Endothelial cell of umbilical vein (primary cell): ENCODE results near the gene RPF1. TPM values are rescaled to one million over a fixed set of nuclear protein-coding genes. Genes with fewer than 3 reads are reported as not detected.
"Not testable (repeated sequence)": the region's sequence is repeated elsewhere in the genome, so short reads cannot be mapped to it uniquely, and the experiment has no call there.

Experiments
- BruUV-seq: library from RNA; stranded (reverse); fragments of 400-500 nt; replicated peaks from 2 replicates; lab custom pipeline; 2021; lab: Mats Ljungman, UMichigan
- CTCF ChIA-PET: fragments of 300-600, 350-600 bp; sonication (Branson Sonifier 250); formaldehyde crosslinking; loops from one replicate; lab custom pipeline; 2021; ENCODE audit warnings: antibody characterized with exemption, inconsistent platforms; lab: Charles Lee
- POLR2A ChIA-PET: fragments of 300-600, 350-600 bp; sonication (Branson Sonifier 250); formaldehyde crosslinking; loops from one replicate; lab custom pipeline; 2021; ENCODE audit warnings: antibody characterized with exemption, inconsistent platforms; lab: Charles Lee
- DNase-seq: peaks from one replicate; pipeline ENCODE4 v3.0.0-alpha.2; 2011; ENCODE audit warnings: low read depth, low spot score
- FAIRE-seq: peaks from 2 replicates; lab custom pipeline; 2011; peaks lifted over from hg19 to GRCh38; lab: Jason Lieb, UNC
- H2AFZ ChIP-seq: 2 replicates; pipeline ENCODE4 v1.6.0; 2012; ENCODE audit warnings: low read depth, low read length, control low read depth, inconsistent platforms
- H3K27ac ChIP-seq: 2 replicates; pipeline ENCODE4 v1.5.1; 2011; ENCODE audit warnings: low read depth, mild to moderate bottlenecking, control low read depth, low read length, moderate library complexity; ENCODE audit not compliant: insufficient read depth
- H3K27me3 ChIP-seq, 2 experiments: 2 replicates each; pipeline versions ENCODE4 v1.6.0 to v1.6.1; 2011; ENCODE audit warnings: low read length in 2 of 2, mixed read lengths in 1 of 2; ENCODE audit not compliant: control insufficient read depth in 2 of 2, insufficient read depth in 2 of 2
- H3K36me3 ChIP-seq, 2 experiments: 2 replicates in 1 of 2; 3 replicates in 1 of 2; pipeline ENCODE4 v1.5.1; 2011; ENCODE audit warnings: low read length in 2 of 2, mild to moderate bottlenecking in 1 of 2, moderate library complexity in 1 of 2; ENCODE audit not compliant: control insufficient read depth in 2 of 2, insufficient read depth in 2 of 2; ENCODE audit errors: extremely low read depth in 1 of 2
- H3K4me1 ChIP-seq: 3 replicates; pipeline ENCODE4 v1.5.1; 2011; ENCODE audit warnings: mild to moderate bottlenecking, low read length; ENCODE audit not compliant: control insufficient read depth, insufficient read depth; ENCODE audit errors: extremely low read depth
- H3K4me2 ChIP-seq: 2 replicates; pipeline ENCODE4 v1.6.1; 2011; ENCODE audit warnings: low read length, control low read depth, mixed read lengths; ENCODE audit not compliant: insufficient read depth
- H3K4me3 ChIP-seq, 3 experiments: fragments of 200-600 bp in 1 of 3; sonication (generic), shearing (Covaris generic) in 1 of 3; replicated peaks in 1 of 3; 2 replicates each; pipeline ENCODE4 v1.5.1; 2011 to 2016; ENCODE audit warnings: control low read depth in 3 of 3, low read length in 3 of 3, mild to moderate bottlenecking in 2 of 3, inconsistent platforms in 1 of 3, low read depth in 1 of 3, moderate library complexity in 1 of 3; ENCODE audit not compliant: insufficient read depth in 1 of 3
- H3K79me2 ChIP-seq: 2 replicates; pipeline ENCODE4 v1.6.0; 2012; ENCODE audit warnings: low read length, inconsistent platforms; ENCODE audit not compliant: control insufficient read depth, insufficient read depth
- H3K9ac ChIP-seq: replicated peaks from 2 replicates; pipeline ENCODE3; 2011; ENCODE audit warnings: low read length, control low read depth; ENCODE audit not compliant: insufficient read depth; ENCODE audit errors: extremely low read depth
- H3K9me1 ChIP-seq: replicated peaks from 3 replicates; pipeline ENCODE4 v1.6.0; 2011; ENCODE audit warnings: mild to moderate bottlenecking, low read length; ENCODE audit not compliant: control insufficient read depth, insufficient read depth; ENCODE audit errors: extremely low read depth
- H3K9me3 ChIP-seq: replicated peaks from 2 replicates; pipeline ENCODE4 v1.5.1; 2012; ENCODE audit warnings: low read length, inconsistent platforms; ENCODE audit not compliant: control insufficient read depth, insufficient read depth
- H4K20me1 ChIP-seq: replicated peaks from 2 replicates; pipeline ENCODE3; 2011; ENCODE audit warnings: mild to moderate bottlenecking, low read length; ENCODE audit not compliant: control insufficient read depth, insufficient read depth; ENCODE audit errors: extremely low read depth
- EZH2 ChIP-seq: IDR thresholded peaks from 2 replicates; pipeline ENCODE4 v1.6.1; 2012; ENCODE audit warnings: borderline replicate concordance, low read depth, mild to moderate bottlenecking, moderate library complexity, low read length, inconsistent platforms; ENCODE audit not compliant: severe bottlenecking
- FOS ChIP-seq: IDR thresholded peaks from 2 replicates; pipeline ENCODE4 v1.6.1; 2011; ENCODE audit warnings: mild to moderate bottlenecking, low read length, moderate library complexity, borderline replicate concordance; ENCODE audit not compliant: insufficient read depth
- JUN ChIP-seq: IDR thresholded peaks from 2 replicates; pipeline ENCODE4 v1.6.1; 2011; ENCODE audit warnings: borderline replicate concordance, low read depth; ENCODE audit not compliant: insufficient read length, insufficient read depth
- MYC ChIP-seq: IDR thresholded peaks from one replicate; pipeline ENCODE4 v1.6.1; 2011; ENCODE audit warnings: mild to moderate bottlenecking, low read depth, low read length
- POLR2AphosphoS5 ChIP-seq: IDR thresholded peaks from 2 replicates; pipeline ENCODE4 v1.6.1; 2012; ENCODE audit warnings: low read depth, mild to moderate bottlenecking, control low read depth, low read length, moderate library complexity; ENCODE audit not compliant: insufficient read depth
- dilution Hi-C: fragments of 300-500 bp; cut with MboI; formaldehyde crosslinking; loops from one replicate; pipeline ENCODE4 v1.15.0; 2019; ENCODE audit warnings: low sequenced_read_pairs; ENCODE audit not compliant: extremely low pct_ligation_motif_present
- intact Hi-C: fragments of 100-400 bp; cut with micrococcal nuclease; formaldehyde crosslinking; loops from one replicate; pipeline ENCODE4 v1.10.0; 2022
- polyA plus RNA-seq, 4 experiments: library from polyadenylated mRNA; depleted of rRNA in 3 of 4; stranded (reverse) in 3 of 4; unstranded in 1 of 4; fragments of >200 nt; gene quantifications; 2 replicates each; pipeline versions ENCODE4 v1.2.1 to v1.2.3, GENCODE V29; 2011 to 2012; ENCODE audit warnings: missing spikeins in 1 of 4
- total RNA-seq: library from RNA; stranded (reverse); gene quantifications from 2 replicates; pipeline ENCODE4 v1.2.3, GENCODE V29; 2021
- TF ChIP-seq, protein P1 (sequence below), 2 donors: IDR thresholded peaks; 1 replicate in 1 of 2; 2 replicates in 1 of 2; pipeline ENCODE4 v1.5.1; 2011; ENCODE audit warnings: low read length in 2 of 2, mild to moderate bottlenecking in 2 of 2, moderate library complexity in 2 of 2, control low read depth in 1 of 2, inconsistent platforms in 1 of 2, low read depth in 1 of 2; ENCODE audit not compliant: insufficient read depth in 1 of 2; ENCODE audit errors: extremely low read depth in 1 of 2

Gene RPF1
- total and polyA plus RNA-seq, 2 donors (not counting 3 experiments of a cell fraction or from before 2014, with no cell fraction given): 15.3 to 32.6 TPM

DNA sequence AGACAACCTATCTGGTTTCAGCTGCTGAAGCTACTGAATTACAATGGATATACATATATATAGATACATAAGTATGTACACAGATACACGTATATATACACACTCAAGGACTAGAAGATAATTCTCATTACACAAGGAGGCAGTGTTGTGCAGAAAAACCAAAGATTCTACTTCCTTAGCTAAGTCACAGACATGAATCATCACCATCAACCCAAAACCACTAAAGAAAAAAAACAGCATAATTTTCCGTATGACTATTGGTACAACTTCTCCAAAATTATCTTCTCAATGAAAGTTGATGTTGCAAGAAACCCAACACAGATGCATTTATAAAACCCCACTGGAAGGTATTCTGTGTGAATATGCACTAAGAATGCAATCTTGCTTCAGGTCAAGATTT, 36.8 kb upstream of the RPF1 start:
- H3K79me2 ChIP-seq: no peaks in the 10 kb centered on the region
- no peak overlapping the region for H3K4me2 ChIP-seq
- H3K4me1 ChIP-seq: peaks cover 2% of the 10 kb centered on the region
- no peaks in the 10 kb centered on the region for H3K36me3 ChIP-seq
- H2AFZ ChIP-seq: no peak overlapping the region
- no peaks in the 10 kb centered on the region for H3K27me3 ChIP-seq
- no peaks in the 10 kb centered on the region for H4K20me1 ChIP-seq
- no peaks in the 10 kb centered on the region for H3K9me1 ChIP-seq
- FAIRE-seq: peak; percentile 94
- dilution Hi-C loops (loop anchor here (25.0 kb wide), 2 partner anchors 170 to 305 kb away; partner anchors contain the start of gene PRKACB), intact Hi-C loops (loop anchor here (1.0 to 2.0 kb wide), 6 partner anchors 99 to 494 kb away; no protein-coding TSS in a partner anchor)
- TF ChIP-seq JUN (peak; percentile 61), POLR2AphosphoS5 (no peak), FOS (peak; percentile 87), MYC (no peak), EZH2 (no peak)
- TF ChIP-seq, protein P1, sequence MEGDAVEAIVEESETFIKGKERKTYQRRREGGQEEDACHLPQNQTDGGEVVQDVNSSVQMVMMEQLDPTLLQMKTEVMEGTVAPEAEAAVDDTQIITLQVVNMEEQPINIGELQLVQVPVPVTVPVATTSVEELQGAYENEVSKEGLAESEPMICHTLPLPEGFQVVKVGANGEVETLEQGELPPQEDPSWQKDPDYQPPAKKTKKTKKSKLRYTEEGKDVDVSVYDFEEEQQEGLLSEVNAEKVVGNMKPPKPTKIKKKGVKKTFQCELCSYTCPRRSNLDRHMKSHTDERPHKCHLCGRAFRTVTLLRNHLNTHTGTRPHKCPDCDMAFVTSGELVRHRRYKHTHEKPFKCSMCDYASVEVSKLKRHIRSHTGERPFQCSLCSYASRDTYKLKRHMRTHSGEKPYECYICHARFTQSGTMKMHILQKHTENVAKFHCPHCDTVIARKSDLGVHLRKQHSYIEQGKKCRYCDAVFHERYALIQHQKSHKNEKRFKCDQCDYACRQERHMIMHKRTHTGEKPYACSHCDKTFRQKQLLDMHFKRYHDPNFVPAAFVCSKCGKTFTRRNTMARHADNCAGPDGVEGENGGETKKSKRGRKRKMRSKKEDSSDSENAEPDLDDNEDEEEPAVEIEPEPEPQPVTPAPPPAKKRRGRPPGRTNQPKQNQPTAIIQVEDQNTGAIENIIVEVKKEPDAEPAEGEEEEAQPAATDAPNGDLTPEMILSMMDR (IDR thresholded peaks at IDR 0.05; ENCODE audit: extremely low read depth in 1 of 2, insufficient read depth in 1 of 2, low read depth in 1 of 2, low read length in 2 of 2): peak; percentile 18 to 26
- POLR2A ChIA-PET: no interaction called here
- CTCF ChIA-PET: interaction anchor here (0.6 to 4.6 kb wide), 44 partner anchors 10 to 510 kb away, joined by 3 to 124 read pairs (median 5); partner anchors contain the start of genes PRKACB and SPATA1
- no peak overlapping the region for H3K9ac ChIP-seq
- H3K27ac ChIP-seq: no peak overlapping the region
- DNase-seq: peak; percentile 89
- no TSS peak for BruUV-seq
- no peaks in the 10 kb centered on the region for H3K9me3 ChIP-seq
- H3K4me3 ChIP-seq: no peak overlapping the region

DNA sequence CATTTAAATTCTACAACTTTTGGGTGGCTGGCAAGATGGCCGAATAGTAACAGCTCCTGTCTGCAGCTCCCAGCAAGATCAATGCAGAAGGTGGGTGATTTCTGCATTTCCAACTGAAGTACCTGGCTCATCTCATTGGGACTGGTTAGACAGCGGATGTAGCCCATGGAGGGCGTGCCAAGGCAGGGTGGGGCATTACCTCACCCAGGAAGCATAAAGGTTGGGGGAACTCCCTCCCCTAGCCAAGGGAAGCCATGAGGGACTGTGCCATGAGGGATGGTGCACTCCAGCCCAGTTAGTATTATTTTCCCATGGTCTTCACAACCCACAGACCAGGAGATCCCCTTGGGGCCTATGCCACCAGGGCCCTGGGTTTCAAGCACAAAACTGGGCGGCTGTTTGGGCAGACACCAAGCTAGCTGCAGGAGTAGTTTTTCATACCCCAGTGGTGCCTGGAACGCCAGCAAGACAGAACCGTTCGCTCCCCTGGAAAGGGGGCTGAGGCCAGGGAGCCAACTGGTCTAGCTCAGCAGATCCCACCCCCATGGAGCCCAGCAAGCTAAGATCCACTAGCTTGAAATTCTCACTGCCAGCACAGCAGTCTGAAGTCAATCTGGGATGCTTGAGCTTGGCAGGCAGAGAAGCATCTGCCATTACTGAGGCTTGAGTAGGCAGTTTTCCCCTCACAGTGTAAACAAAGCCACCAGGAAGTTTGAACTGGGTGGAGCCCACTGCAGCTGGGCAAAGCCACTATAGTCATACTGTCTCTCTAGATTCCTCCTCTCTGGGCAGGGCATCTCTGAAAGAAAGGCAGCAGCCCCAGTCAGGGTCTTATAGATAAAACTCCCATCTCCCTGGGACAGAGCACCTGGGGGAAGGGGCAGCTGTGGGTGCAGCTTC, 36.1 kb upstream of the RPF1 start:
- intact Hi-C loops: loop anchor here (1.0 to 2.0 kb wide), 6 partner anchors 98 to 493 kb away; no protein-coding TSS in a partner anchor
- dilution Hi-C loops: loop anchor here (25.0 kb wide), 2 partner anchors 169 to 306 kb away; partner anchors contain the start of gene PRKACB
- DNase-seq, H3K4me1 ChIP-seq, H3K36me3 ChIP-seq, POLR2A ChIA-PET, BruUV-seq, H3K9ac ChIP-seq, H3K4me3 ChIP-seq, H3K27me3 ChIP-seq, H3K9me3 ChIP-seq, FAIRE-seq, H3K79me2 ChIP-seq, H3K4me2 ChIP-seq, H4K20me1 ChIP-seq, H3K27ac ChIP-seq, H3K9me1 ChIP-seq: not testable (repeated sequence)
- CTCF ChIA-PET: interaction anchor here (0.6 to 4.6 kb wide), 42 partner anchors 11 to 511 kb away, joined by 3 to 124 read pairs (median 5); partner anchors contain the start of genes PRKACB and SPATA1
- H2AFZ ChIP-seq: peak overlapping the region; percentile 54

DNA sequence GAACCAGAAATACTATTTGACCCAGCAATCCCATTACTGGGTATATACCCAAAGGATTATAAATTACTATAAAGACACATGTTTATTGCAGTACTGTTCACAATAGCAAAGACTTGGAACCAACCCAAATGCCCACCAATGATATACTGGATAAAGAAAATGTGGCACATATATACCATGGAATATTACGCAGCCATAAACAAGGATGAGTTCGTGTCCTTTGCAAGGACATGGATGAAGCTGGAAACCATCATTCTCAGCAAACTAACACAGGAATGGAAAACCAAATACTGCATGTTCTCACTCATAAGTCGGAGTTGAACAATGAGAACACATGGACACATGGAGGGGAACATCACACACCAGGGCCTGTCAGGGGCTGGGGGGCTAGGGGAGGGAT, 30.4 kb upstream of the RPF1 start:
- H3K4me2 ChIP-seq, POLR2A ChIA-PET, H4K20me1 ChIP-seq, H3K27me3 ChIP-seq, H3K27ac ChIP-seq, H2AFZ ChIP-seq, H3K9me1 ChIP-seq, H3K36me3 ChIP-seq, H3K4me3 ChIP-seq, H3K9me3 ChIP-seq, FAIRE-seq, H3K79me2 ChIP-seq, BruUV-seq, DNase-seq, H3K9ac ChIP-seq, H3K4me1 ChIP-seq, intact Hi-C loops: not testable (repeated sequence)
- CTCF ChIA-PET: interaction anchor here (1.0 to 1.5 kb wide), 2 partner anchors 276 to 305 kb away, joined by 4 to 6 read pairs; no protein-coding TSS in a partner anchor
- dilution Hi-C loops: loop anchor here (25.0 kb wide), 2 partner anchors 164 to 311 kb away; partner anchors contain the start of gene PRKACB
